Stimulated activated CD4-positive, alpha-beta T cell treated with anti-CD3 and anti-CD28 coated beads, Interleukin-12 subunit alpha, Interleukin-12 subunit beta, amount 100 ng/mL, for 4 hours (primary cell): ENCODE measurements around the gene CRYGB.
"Not testable (repeated sequence)": the region's sequence is repeated elsewhere in the genome, so short reads cannot be mapped to it uniquely, and the experiment has no call there.

Source experiments
- DNase-seq: peaks from one replicate; pipeline ENCODE4 v3.0.0-alpha.2; 2020

Gene CRYGB

DNA sequence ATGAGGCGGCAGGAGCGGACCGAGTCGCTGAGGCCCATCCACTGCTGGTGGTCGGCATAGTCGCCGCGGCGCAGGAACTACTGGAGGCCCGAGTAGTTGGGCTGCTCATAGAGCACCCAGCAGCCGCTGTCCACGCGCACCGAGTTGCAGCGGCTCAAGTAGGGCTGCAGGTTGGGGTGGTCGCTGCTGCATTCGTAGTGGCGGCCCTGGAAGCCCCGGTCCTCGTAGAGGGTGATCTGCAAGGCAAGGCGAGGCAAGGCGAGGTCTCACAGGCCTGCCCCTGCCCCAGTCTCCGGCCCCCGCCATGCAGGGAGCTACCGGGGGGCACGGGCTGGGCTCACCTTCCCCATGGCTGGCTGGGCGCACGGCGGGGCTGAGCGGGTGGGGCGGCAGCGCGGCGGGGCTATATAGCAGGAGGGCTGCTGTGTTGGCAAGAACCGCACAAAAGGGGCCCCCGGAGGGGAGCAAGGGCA lies 33.6 kb downstream of the CRYGB start:
- DNase-seq: not testable (repeated sequence)

DNA sequence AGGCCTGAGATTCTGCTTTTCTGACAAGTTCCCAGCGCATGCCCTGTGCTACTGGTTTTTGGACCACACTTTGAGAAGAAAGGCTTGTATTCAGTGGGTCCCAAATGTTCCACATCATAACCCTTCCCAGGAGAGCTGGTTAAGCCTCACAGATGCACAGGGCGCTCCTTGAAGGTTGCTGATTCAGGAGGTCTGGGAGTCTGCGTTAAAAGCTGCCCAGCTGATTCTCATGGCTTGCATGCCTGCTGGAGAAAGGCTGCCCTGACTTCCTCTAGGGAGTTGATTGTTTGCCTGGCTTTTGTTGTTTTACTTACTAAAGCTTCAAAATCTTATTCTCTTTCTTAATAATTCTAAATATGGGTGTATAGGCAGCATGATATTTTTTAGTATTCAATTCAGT lies 42.3 kb downstream of the CRYGB start:
- DNase-seq: no peak

DNA sequence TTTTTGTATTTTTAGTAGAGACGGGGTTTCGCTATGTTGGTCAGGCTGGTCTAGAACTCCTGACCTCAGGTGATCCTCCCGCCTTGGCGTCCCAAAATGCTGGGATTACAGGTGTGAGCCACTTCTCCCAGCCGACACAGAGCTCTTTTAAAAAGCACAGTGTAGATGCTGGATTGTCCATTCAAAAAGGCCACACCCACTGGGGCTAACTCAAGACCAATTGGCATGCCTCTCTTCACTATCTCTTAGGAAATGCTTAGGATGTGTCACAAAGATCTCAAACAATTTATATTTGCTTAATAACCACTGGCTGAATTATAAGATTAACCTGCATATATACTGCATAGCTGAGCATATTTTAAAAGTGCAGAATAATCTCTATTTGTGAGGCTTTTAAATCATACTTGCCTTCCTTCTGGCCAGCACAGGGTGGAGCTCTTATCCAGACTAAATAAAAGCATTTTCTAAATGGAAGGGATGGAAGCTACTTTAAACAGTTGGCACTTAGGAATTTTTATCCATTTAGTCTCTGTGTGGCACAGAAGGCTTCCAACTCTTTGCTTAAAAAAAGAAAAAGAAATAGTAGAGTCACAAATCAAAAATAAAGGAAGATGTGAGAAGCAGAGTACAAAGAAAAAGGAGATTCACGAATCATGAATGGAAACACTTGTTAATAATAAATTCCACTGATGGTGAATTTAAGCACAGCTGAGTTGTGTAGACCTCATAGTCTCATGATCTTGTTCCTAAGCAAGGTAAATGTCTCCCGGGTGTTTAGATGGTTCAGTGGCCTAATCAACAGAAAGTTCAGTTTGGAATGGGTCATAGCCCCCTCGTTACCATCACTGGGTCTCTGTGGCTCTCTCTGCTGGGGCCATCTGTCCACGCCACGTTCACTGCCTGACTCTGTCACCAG lies 44.0 kb downstream of the CRYGB start:
- DNase-seq: no peak

DNA sequence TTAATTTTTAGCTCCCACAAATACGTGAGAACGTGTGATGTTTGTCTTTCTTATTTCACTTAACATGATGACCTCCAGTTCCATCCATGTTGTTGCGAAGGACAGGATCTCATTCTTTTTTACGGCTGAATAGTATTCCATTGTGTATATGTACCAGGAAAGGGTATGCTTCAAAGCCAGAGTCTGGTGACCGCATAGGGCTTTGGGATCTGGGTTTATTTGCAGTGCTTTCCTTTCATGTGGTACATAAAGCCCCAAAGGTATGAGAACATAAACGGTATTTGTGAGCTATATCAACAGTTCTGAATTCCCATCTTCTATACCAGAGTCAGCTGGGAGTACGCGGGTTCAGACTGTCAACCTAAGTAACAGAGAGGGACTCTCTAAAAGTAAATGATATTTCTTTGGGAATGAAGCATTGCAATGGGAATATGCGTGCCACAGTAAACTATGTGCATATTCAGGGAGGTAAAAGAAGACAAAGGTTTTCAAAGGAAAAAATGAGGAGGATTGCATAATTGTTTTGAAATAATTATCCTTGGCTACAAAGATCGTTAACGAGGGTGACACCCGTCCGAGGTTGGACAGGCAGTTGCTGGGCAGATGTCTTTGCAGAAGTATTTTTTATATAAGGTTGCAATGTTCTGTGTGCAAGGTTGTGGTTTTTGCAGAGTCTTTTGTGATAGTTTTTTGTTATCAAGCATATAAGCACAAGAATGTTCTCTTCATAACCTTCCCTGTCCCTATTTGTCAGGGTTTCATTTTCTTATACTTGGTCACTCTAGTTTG lies 46.1 kb downstream of the CRYGB start:
- DNase-seq: no peak

DNA sequence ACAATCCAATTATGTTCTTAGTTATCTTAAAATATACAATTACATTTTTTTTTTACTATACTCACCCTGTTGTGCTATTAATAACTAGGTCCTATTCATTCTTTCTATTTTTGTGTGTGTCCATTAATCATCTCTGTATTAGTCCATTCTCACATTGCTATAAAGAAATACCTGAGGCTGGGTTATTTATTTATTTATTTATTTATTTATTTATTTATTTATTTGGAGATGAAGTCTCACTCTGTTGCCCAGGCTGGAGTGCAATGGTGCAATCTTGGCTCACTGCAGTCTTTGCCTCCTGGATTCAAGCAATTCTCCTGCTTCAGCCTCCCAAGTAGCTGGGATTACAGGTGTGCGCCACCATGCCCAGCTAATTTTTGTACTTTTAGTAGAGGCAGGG lies 47.3 kb downstream of the CRYGB start:
- DNase-seq: not testable (repeated sequence)

DNA sequence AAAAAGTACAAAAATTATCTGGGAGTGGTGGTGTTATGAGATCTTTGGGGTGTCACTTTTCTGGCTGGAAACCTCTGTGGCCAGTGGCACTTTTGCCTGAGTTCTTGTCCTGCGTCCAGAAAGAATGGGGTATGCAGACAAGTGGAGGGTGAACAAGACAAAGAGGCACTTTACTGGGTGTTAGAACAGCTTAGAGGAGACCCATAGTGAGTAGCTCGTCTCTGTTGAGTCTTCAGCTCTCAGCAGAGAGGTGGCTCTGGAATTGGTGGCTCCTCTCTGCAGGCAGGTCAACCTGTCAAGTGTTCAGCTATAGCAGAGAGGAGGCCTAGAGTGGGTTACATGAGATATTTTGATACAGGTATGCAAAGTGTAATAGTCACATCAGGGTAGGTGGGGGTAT lies 47.7 kb downstream of the CRYGB start:
- no peak for DNase-seq

DNA sequence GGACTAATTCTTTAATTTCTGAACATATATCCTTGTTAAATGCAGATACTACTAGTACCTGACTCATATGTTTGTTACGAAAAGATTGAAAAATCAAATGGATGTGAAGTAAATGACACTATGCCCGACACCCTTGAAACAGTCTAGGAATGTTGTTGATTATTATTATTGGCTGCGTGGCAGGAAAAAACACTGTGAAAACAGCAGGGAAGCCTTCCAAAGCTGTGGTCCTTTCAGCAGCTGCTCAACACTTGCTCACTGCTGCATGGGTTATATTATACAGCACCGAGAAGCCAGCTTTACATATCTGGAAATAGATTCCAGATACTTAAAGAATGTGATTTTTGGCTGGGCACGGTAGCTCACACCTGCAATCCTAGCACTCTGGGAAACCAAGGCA lies 48.2 kb downstream of the CRYGB start:
- DNase-seq: no peak

DNA sequence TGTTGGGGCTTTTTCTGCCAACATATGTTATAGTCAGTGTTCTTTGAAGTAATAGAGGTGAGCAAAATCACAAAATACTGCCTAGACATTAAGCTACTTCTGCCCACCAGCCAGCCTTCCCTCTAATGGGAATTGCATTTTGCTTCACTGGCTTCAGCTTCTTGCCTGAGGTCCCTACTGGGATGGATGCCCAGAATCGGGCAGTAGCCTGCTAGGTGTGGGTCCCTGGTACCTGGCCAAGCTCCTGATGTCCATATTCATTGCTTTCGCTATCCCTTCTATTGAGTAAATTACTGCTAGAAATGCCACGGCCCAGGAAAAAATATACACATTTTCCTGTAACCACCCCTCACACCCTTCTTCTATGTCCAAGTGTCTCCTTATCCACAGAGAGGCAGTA lies 48.6 kb downstream of the CRYGB start:
- DNase-seq: no peak

DNA sequence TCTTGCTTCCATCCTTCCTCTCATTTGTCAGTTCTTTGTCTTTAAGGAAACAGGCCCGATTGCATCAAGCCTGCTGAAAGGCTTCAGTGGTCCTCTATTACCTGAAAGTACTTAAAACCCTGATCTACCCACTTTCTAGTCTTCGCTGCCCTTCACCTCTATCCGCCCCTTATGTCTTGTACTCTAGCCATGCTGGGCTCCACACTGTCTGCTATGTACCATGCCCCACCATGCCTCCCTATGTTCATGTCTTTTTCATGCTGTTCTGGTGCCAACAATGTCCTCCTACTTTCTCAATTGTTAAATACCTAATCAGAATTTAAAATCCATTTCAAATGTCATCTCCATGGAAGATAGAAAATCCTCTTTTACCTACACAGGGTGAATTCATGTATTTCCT lies 49.9 kb downstream of the CRYGB start:
- DNase-seq: no peak

DNA sequence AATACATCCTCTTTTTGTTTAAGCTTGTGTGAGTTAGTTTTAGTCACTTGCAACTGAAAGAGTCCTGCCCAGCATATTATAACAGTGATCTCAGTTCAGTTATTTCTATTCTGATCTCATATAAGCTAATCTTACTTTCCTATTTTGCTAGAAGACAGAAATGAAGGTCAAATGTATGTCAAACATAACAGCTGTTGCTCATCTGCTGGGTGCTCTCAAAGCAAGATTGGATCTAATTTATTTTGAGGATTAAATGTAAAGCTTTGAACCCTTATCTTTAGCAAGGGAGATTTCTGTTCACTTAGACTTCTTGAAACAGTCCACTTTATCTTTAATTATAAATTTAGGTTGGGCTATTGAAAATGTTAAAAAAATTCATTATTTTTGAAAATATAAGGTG lies 52.8 kb downstream of the CRYGB start:
- DNase-seq: no peak
